CD4-positive, alpha-beta T cell treated with Interleukin-17A for 4 hours (primary cell): ENCODE results near the gene ZNFX1.
"Not testable (repeated sequence)": the region's sequence is repeated elsewhere in the genome, so short reads cannot be mapped to it uniquely, and the experiment has no call there.

Experiments
- DNase-seq: peaks from one replicate; pipeline ENCODE4 v3.0.0-alpha.2; 2020; ENCODE audit warnings: mixed read lengths

ZNFX1 gene

DNA sequence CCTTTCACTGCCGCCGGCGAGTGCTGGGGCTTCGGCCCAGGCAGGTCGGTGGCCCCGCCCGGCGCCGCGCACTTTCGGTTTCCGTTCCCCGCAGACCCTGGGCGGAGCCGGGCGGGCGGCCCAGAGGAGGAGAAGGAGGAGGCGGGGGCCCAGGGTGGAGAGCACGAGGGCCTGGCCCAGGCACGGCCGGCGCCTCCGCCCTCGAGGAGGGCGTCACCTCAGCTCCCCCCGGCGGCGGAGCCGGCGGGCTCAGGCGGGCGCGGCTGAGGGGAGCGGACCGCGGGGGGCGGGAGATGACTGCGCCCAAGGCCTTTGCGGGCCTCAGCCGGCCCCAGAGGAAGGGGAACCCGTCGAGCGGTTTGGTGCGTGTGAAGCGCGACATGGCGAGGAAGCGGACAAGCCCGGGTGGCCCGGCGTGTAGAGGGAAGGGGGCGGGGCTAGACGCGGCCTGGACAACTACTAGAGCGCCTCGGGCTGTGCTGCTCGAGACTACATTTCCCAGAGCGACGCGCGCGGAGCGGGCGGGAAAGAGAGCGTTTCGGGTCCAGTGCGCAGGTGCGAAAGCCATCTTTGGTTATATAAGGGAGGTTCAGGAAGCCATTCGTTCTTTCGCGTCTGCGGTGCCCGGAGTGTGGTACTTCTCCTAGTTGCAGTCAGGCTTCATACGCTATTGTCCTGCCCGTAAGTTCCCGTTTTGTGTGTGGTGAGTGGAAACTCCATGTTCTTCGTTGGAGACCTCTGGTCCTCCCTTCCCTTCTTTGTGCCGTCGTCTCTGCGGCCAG lies at the start of gene ZNFX1:
TSS of gene ZNFX1 (minus strand) at position 22 of the 782 bp plus-strand sequence. CDS start 2,218 bp downstream, outside the sequence.
- peak; percentile 99 for DNase-seq

DNA sequence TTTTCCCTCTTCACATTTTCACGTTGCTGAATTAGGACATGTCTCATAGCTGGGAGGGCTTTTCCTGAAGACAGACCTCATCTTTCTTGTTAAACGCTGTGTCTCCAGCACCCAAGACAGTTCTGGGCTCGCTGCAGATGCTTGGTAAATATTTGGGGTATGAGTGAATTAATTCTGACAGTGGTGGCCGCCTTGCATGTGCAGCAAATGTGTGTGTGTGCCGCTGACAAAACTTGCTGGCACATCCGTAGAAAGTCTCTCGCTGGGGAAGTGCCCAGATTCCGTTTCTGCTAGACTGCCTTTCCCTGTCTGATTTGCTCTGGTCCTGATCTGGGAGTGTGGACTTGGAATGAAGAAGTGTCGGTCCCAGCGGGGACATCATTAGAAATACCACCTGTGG lies 48.2 kb upstream of the ZNFX1 start:
- no peak for DNase-seq

DNA sequence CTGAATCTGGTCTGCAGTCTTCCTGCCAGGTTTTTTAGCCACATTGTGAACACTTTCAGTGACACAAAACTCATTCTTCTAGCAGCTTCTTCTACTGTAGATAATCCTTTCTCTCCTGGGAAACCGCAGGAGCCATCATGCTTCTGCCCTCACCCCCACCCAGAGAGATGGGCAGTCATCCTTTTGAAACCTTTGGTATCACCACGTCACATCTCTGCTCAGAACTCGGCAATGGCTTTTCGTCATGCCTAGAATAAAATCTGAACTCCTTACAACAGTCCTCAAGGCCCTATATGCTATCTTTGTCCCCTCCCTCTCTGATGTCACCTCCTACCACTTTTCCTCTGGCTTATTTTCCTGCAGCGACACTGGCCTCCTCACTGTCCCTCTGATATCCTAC lies 46.4 kb upstream of the ZNFX1 start:
- DNase-seq, result no peak

DNA sequence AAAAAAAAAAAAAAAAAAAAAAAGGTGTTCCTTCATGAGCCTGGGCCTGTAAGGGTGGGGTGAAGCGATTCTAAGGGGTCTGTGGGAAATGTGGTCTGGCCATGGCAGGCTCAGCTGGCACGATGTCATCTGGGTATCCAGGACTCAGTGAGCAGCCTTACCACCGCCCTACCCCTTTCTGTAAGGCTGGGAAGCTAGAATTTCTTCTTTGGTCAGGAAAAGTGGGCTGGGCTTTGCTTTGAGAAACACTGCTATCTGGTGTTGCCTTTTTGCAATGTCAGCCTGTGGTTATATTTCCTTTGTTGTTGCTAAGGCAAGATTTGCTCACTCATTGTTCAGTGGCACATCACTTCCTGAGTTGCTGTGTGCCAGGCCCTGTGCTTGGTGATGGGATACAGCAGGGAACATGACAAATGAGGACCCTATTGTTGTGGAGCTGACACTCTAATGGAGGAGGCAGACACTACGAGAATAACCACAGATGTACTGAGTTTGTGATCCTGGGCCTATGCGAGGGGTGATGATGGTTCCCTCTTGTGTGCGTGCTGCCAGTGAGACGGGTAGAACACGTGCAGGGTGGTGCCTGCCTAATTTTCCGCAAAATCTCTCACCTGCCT lies 45.9 kb upstream of the ZNFX1 start:
- DNase-seq, result peak; percentile 29

DNA sequence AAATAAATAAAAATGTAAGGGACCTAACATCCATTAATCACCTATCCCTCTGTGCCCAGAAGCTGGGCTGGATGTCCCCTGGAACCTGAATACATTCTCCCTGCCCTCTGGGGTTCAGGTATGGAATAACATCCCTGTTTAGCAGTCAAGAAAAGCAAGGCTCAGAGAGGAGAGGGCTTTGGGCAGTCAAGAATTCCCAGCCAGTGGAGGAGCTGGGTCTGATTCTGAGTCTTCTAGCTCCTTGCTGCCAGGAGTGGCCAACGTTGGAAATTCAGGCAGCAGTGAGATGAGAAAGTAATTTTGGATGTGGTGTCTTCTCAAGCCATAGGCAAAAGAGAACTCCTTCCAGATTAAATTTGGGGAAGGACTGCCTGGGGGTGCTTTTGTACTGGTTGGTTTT lies 42.6 kb upstream of the ZNFX1 start:
- DNase-seq, result no peak

DNA sequence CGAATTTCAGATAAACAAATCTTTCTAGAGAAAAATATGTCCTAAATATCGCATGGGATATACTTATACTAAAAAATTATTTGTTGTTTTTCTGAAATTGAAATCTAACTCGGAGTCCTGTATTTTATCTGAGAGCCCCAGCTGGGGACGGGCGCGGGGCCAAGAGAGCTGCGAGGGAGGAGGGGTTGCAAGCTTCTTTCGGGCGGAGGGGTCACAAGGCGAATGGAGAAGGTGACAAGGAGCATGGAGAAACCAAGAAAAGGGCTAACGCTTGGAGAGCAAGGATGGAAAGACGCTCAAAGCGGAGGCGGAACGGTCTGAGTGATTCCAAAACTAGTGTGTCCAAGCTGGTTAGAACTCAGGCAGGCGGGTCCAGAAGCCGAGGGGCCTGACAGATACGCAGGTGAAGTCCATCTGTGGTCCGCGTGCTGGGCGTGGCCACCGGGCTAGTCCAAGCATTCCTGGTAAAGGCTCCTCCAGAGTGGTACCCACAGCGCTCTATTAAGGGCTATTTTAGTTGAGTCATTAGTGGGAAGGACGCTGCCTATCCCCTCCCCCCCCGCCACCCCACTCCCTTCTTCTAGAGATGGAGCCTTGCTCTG lies 41.5 kb upstream of the ZNFX1 start:
- no peak for DNase-seq

DNA sequence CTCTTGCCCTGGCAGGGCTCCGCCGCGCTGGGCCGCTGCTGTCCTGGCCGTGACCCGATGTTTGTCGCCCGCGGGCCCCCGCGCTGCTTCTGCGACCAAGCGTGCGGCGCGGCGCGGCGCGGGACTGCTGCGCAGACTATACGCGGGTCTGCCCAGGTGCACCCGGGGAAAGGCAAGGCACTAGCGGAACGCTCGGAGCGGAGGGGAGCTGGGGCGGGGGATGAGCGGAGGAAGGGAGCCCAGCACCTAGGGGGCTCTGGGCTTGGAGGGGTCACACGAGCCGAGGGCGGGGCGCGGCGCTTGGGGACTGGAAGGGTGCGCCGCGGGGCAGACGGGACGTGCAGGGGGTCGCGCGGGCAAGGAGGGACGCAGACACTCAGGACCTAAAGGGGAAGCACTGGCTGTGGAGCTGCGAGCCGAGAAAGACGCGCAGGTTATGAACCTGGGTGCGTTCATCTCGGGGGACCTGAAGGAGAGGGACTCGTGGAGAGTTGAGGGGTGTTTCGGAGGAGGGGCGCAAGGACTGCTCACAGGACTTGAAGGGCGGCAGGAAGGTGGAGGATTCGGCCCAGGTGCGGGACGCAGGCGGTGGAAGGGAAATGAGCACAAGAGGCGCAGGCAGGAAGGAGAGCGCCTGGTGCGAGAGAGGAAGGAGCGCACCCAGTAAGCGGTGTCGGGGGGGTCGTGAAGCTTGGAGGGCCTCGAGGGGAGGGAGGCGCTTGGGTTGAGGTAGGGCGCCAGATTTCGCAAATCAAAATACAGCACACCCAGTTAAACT lies 40.8 kb upstream of the ZNFX1 start:
- DNase-seq, result peak; percentile 50

DNA sequence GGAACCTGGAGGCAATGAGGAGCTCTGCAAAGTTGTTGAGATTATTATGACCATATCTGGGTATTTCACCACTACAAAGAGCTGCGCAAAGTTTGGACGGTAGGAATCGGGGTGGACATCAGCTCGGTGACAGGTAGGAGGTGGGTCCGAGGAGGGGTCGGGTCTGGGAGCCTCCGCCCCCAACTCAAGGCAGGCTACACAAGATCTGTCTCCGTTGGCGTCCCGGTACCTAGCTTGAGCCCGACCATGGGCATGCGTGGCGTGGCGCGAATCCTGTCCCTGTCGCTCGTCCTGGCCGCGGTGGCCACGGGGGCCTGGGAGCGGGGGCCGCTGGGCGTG lies 40.2 kb upstream of the ZNFX1 start:
- no peak for DNase-seq

DNA sequence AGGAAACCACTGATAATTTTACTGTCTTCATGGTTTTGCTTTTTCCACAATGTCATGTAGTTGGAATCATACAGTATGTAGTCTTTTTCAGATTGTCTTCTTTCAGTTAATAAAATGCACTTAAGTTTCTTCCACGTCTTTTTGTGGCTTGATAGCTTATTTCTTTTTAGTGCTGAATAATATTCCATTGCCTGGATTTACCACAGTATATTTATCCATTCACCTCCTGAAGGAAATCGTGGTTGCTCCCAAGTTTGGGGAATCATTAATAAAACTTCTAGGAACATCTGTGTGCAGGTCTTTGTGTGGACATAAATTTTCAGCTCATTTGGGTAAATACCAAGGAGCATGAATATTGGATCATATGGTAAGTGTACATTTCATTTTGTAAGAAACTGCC lies 38.8 kb upstream of the ZNFX1 start:
- no peak for DNase-seq

DNA sequence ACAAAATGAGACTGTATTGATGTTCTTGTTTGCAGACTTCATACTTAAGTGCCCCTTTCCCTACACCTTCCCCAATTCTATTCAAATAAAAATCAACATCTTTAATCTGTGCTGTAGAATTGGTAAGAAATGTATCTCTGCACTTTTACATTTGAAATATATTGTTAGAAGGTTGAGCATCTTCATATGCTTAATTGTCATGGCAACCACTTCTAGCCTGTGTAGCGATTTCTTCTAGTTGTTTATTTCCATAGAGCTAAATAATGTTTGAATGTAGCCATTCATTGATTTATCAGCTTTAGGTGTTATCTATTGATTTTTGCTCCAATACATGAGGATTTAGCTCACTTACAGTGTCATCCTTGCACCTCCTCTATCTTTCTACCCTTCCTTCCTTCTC lies 37.7 kb upstream of the ZNFX1 start:
- DNase-seq, result no peak

DNA sequence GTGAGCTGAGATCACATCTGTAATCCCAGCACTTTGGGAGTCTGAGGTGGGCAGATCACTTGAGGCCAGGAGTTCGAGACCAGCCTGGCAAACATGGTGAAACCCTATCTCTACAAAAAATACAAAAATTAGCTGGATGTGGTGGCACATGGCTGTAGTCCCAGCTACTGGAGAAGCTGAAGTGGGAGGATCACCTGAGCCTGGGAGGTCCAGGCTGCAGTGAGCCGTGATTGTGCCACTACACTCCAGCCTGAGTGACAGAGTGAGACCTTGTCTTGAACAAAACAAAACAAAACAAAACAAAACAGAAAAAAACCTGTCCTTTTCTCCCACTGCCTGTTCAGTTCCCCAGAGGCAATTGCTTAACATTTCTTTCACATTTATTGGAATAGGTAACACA lies 36.2 kb upstream of the ZNFX1 start:
- not testable (repeated sequence) for DNase-seq

DNA sequence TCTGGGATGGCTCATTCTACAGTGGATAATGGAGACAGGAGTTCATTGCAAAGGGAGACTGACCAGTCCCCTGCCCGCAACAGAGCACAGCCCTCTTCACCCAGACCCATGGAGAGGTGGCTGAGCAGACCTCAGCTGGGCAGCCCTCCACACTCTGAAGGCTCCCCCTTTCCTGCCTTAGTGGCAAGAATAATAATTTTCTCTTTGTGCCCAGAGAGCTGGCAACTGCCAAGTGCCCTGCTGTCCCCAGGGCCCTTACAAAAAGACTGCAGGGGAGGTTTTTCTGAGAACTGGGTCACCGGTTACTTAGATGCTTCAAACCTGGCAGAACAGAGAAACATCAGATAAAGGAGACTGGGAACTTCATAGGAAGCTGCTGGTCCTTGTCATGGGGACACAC lies 35.4 kb upstream of the ZNFX1 start:
- DNase-seq, result no peak

DNA sequence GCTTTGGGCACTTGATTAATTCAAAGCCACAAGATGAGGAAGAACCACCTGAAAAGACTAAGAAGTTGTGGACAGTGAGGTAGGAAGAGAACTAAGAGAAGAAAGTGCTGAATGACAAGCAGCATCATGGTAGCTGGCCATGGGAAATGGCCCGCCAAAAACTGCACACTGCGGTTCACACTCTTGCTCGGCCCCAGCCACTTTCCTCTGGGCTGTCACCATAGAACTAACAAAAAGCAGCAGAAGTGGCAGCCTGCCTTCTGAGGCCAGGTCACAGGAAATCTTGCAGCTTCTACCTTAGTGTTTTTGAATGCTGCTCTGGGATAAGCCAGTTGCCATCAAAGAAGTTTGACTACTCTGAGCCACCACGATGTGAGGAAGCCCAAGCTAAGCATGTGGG lies 34.8 kb upstream of the ZNFX1 start:
- no peak for DNase-seq

DNA sequence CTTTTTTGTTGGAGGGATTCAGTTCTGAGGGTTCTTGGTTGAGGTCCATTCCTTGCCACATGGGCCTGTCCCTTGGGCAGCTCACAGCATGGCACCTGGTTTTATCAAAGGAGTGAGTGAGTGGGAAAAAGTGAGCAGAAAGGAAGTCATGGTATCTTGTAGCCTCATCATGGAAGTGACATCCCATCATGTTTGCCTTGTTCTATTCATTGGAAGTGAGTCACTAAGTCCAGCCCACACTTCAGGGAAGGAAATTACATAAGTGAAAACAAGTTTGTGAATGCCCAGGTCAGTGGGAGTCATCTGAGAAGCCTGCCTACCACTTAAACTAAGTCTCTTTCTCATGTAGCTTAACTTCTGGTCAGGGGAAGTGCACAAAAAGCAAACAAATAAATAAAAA lies 32.8 kb upstream of the ZNFX1 start:
- DNase-seq, result no peak

DNA sequence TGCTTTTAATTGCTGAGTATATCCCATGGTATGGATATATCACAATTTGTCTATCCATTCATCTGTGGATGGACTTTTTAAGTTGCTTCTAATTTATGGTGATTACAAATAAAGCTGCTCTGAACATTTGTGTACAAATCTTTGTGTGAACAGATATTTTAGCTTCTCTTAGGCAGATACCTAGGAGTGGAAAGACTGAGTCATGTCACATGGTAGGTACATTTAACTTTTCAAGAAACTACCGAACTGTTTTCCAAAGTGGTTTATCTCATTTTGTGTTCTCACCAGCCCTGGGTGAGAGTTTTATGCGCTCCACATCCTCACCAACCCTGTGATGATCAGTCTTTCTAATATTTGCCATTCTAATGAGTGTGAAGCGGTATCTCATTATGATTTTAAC lies 31.0 kb upstream of the ZNFX1 start:
- DNase-seq, result no peak

DNA sequence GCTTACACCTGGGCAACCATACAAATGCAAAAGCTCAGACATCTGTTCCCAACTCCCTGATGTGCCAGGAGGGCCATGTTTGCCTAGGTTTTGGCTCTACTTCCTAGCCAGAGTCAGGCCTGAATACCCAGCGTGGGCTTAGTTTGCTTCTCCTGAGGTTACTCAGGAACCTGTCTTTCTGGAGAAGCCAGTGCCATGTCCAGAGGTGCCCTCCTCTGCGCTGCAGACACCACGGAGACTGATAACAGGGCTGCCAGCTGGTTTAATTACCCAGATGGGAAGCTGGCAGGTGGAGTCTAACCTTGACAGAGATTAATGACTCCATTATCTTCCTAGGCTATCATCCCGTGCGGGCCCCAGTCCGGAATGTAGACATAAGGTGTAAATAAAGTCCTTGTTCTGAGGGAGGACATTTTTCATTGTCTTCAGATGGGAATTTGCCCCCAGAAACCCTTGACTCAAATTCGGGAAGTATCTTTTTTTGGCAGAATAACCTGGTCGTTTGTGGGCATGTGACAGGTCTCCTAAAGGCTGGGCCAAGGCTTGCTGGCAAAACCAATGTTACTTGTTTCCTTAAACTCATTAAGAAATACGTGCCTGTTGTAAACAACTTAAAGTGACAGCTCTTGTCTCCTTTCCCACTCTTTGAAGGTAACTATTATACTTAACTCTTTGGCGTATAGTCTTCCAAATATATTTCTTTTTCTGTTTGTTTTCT lies 29.2 kb upstream of the ZNFX1 start:
- DNase-seq, result no peak

DNA sequence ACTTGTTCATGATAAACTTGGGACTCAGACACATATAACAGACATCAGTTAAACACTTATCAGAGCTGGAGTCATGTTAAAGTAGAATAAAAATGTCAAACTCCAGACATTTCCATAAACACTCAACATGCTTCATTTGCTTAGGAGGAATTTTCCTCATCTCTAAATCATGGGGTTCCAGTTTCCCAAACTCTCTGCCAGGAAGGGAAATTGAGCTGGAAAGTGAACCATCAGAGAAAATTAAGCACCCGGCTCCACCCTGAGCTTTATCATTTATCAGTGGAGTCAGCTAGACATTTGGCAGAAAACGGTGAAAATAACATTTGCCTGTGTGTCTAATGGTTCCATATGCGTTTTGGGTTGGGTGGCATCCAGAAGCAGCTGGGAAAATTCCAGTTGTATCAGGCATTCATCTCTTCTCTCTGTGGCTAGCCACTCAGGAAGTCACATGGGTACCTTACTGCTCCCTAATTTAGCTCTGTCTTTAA lies 25.3 kb upstream of the ZNFX1 start:
- no peak for DNase-seq

DNA sequence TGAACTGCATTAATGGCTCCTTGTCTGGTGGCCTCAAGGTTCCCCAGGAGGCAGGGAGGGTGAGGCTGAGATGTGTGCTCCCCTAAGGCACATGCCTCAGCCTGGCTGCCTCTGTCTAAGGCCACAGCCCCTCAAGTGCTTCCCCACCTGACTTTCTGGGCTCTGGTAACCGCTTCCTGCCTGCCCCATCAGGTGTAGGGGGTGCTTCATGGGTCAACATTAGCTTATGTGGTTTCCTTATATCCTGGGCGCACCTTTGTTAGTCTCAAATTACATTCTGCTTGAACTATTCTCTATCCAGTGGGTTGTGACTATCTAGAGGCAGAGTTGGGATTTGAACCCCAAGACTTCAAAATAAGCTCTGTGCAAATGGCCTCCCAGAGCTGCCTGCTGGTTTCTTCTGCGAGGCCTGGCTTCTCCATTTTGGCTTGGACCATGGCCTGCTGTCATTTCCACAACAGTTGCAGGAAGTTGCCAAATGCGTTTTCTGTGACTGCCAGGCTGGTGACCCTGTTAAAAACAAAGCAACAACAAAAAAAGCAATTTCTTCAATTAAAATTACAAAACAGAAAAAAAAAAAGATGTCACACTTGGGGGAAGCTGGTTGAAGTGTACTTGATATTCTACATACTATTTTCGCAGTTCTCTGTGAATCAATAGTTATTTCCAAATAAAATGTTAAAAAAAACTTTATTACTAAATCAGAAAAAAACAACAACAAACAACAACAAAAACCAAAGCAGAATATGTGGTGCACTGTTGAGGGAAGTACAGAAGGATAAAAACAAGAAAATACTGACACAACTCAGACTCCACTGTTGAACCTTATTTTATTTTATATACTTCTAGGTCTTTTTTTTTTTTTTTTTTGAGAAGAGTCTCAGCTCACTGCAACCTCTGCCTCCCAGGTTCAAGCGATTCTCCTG lies 20.0 kb upstream of the ZNFX1 start:
- DNase-seq, result peak; percentile 41

DNA sequence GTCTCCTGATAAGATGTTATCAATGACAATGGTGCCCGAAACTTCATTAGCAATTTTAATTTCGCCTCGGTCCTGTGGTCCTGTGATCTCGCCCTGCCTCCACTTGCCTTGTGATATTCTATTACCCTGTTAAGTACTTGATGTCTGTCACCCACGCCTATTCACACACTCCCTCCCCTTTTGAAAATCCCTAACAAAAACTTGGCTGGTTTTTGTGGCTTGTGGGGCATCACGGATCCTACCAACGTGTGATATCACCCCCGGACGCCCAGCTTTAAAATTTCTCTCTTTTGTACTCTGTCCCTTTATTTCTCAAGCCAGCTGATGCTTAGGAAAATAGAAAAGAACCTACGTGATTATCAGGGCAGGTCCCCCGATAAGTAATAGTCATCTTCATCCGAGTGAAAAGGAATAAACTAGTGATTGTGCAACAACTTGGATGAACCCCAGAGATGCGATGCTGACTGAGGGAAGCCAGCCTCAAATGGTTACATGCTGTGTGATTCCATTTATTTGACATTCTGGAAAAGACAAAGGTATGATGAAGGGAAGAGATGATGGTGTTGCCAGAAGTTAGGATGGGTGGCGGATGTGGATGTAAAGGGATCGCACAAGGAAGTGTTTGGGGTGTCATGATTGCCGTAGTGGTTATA lies 16.3 kb upstream of the ZNFX1 start:
- not testable (repeated sequence) for DNase-seq

DNA sequence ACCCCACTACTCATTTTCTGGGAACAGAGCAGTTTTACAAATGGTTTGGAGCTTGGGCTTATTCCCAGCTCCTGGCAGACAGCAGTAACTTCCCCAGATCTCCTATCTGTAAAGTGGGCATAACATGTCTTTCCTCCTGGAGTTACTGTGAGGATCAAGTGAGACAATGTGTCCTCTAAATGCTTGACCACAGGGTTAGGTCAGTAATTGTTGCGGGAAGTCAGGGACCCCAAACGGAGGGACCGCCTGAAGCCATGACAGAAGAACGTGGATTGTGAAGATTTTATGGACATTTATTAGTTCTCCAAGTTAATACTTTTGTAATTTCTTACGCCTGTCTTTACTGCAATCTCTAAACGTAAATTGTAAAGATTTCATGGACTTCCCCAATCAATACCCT lies 15.3 kb upstream of the ZNFX1 start:
- DNase-seq, result no peak

DNA sequence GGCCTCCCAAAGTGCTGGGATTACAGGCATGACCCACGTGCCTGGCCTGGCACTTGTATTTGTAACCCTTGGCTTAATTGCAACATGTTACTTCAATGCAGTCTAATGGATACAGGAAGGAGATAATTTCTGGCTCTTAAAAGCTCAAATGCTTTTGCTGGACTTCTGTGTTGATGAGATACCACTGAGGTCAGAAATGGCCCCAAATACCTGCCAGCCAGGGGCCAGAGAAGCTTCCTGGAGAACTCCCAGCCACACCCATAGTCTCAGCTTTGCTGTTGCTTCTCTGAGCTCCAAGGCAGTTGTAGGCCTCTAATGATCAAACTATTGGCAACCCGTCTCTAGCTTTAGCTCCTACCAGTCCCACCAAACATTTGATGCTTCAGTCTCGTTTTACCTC lies 14.2 kb upstream of the ZNFX1 start:
- no peak for DNase-seq
